OCI-LY1 (cell line): Measurements from ENCODE around the gene NMT2.

ENCODE experiments used
- H2AFZ ChIP-seq: fragments of 200-600 bp; sonication (generic), shearing (Covaris generic); 2 replicates; pipeline ENCODE4 v1.6.0; 2014; ENCODE audit warnings: antibody characterized with exemption, mild to moderate bottlenecking, low read length
- H3F3A ChIP-seq: fragments of 200-600 bp; sonication (generic), shearing (Covaris generic); 2 replicates; pipeline ENCODE4 v1.6.0; 2014; ENCODE audit warnings: mild to moderate bottlenecking, antibody characterized with exemption, low read length, moderate library complexity; ENCODE audit not compliant: insufficient read depth
- H3K27ac ChIP-seq: fragments of 200-600 bp; sonication (generic); 2 replicates; pipeline ENCODE4 v1.5.1; 2014; ENCODE audit warnings: low read length, mixed run types, mild to moderate bottlenecking, low read depth; ENCODE audit not compliant: poor library complexity, severe bottlenecking
- H3K27me3 ChIP-seq: fragments of 200-600 bp; sonication (generic); 2 replicates; pipeline ENCODE4 v1.6.0; 2014; ENCODE audit warnings: antibody characterized with exemption, mild to moderate bottlenecking, low read length, moderate library complexity; ENCODE audit not compliant: insufficient read depth
- H3K36me3 ChIP-seq: fragments of 200-600 bp; sonication (generic); 2 replicates; pipeline ENCODE4 v1.6.1; 2014; ENCODE audit warnings: mild to moderate bottlenecking, antibody characterized with exemption, low read length, moderate library complexity, mixed read lengths; ENCODE audit not compliant: insufficient read depth
- H3K4me1 ChIP-seq: fragments of 200-600 bp; sonication (generic); 2 replicates; pipeline ENCODE4 v1.5.1; 2014; ENCODE audit warnings: mild to moderate bottlenecking, low read length, moderate library complexity; ENCODE audit not compliant: insufficient read depth, severe bottlenecking
- H3K4me2 ChIP-seq: fragments of 200-600 bp; sonication (generic), shearing (Covaris generic); 2 replicates; pipeline ENCODE4 v1.6.1; 2014; ENCODE audit warnings: low read length
- H3K4me3 ChIP-seq: fragments of 200-600 bp; sonication (generic); 2 replicates; pipeline ENCODE4 v1.5.1; 2014; ENCODE audit warnings: low read length, low read depth, mild to moderate bottlenecking, mixed read lengths; ENCODE audit not compliant: poor library complexity, severe bottlenecking
- H3K79me2 ChIP-seq: fragments of 200-600 bp; shearing (Covaris generic); 2 replicates; pipeline ENCODE4 v1.6.1; 2016; ENCODE audit warnings: mixed run types, low read length, mixed read lengths; ENCODE audit not compliant: insufficient read depth
- H3K9ac ChIP-seq: fragments of 200-600 bp; sonication (generic), shearing (Covaris generic); 2 replicates; pipeline ENCODE4 v1.6.1; 2014; ENCODE audit warnings: mild to moderate bottlenecking, low read length, mixed read lengths
- H3K9me2 ChIP-seq: fragments of 200-600 bp; sonication (generic), shearing (Covaris generic); 2 replicates; pipeline ENCODE4 v1.6.1; 2014; ENCODE audit warnings: low read depth, mild to moderate bottlenecking, low read length, mixed read lengths
- H3K9me3 ChIP-seq: fragments of 200-600 bp; shearing (Covaris generic); 2 replicates; pipeline ENCODE4 v1.6.1; 2014; ENCODE audit warnings: low read length, mixed read lengths
- H4K20me1 ChIP-seq: fragments of 200-600 bp; sonication (generic), shearing (Covaris generic); 2 replicates; pipeline ENCODE4 v1.6.0; 2016; ENCODE audit warnings: mild to moderate bottlenecking, low read length; ENCODE audit not compliant: insufficient read depth
- CTCF ChIP-seq: fragments of 200-600 bp; sonication (generic), shearing (Covaris generic); IDR thresholded peaks from 2 replicates; pipeline ENCODE4 v1.5.1; 2017; ENCODE audit warnings: mild to moderate bottlenecking, antibody characterized with exemption, low read length, moderate library complexity, mixed read lengths
- EZH2 ChIP-seq: fragments of 200-600 bp; sonication (generic), shearing (Covaris generic); IDR thresholded peaks from 2 replicates; pipeline ENCODE4 v1.8.0; 2017; ENCODE audit warnings: borderline replicate concordance, mixed run types, mild to moderate bottlenecking, antibody characterized with exemption, low read length, moderate library complexity, mixed read lengths

The NMT2 gene

DNA sequence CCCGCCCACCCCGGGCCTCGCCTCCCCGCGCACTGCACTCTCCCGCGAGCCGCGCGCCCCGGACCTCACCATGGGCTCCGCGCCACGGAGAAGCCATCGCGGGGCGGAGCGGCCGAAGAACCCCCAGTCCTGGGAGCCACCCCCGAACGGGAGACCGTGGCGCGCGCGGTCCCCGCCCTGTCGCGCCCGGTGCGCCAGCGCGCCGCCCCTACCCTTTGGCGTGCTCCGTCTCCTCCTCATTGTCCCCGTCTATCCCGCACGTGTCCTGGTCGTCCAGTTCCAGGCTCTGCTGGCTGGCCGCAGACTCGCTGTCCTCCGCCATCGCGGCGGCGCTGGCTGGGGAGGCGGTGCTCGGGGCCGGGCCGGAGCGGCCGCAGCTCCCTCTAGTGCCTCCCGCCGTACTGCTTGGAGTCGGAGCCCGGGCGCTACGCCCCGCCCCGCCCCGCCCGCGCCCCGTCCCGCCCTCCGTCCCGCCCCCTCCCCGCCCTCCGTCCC lies at the start of gene NMT2:
Gene NMT2 (minus strand): TSS at position 403 of the 495 bp plus-strand sequence. CDS start 81 bp downstream, at position 322.
- Histone ChIP-seq H4K20me1 (no peaks in the 10 kb centered on the region), H3K79me2 (no peaks in the 10 kb centered on the region), H3K27me3 (no peaks in the 10 kb centered on the region), H3K36me3 (no peaks in the 10 kb centered on the region), H3K9ac (peak within 1 kb of the TSS; percentile 68), H3K9me2 (no peaks in the 10 kb centered on the region), H3K4me3 (peak within 1 kb of the TSS; percentile 85), H3K27ac (peak within 1 kb of the TSS; percentile 55), H3K4me2 (peak within 1 kb of the TSS; percentile 73), H3K4me1 (peaks cover 22% of the 10 kb centered on the region), H3F3A (no peaks in the 10 kb centered on the region), H3K9me3 (no peaks in the 10 kb centered on the region), H2AFZ (no peak within 1 kb of the TSS)
- TF ChIP-seq CTCF (peak; percentile 12; the same call in 1 of the 2 replicates), EZH2 (no peak)

- Histone ChIP-seq H3K36me3 (no peaks in the 10 kb centered on the region), H3K4me2 (no peak overlapping the region), H3K4me3 (no peak overlapping the region), H3K9ac (no peak overlapping the region), H3K9me3 (no peaks in the 10 kb centered on the region), H2AFZ (no peak overlapping the region), H3K9me2 (no peaks in the 10 kb centered on the region), H3F3A (no peaks in the 10 kb centered on the region), H3K4me1 (no peaks in the 10 kb centered on the region), H3K79me2 (no peaks in the 10 kb centered on the region), H3K27me3 (no peaks in the 10 kb centered on the region), H4K20me1 (no peaks in the 10 kb centered on the region), H3K27ac (no peak overlapping the region)
- TF ChIP-seq EZH2 = no peak
- TF ChIP-seq CTCF = no peak
Observed at GRCh38 chr10:15216700-15217099, 48.2 kb upstream of the NMT2 start.

GRCh38 chr10:15214237-15214636 lies 45.7 kb upstream of the NMT2 start:
- Histone ChIP-seq H3K9me2 (no peaks in the 10 kb centered on the region), H3K4me3 (no peak overlapping the region), H4K20me1 (no peaks in the 10 kb centered on the region), H2AFZ (no peak overlapping the region), H3F3A (no peaks in the 10 kb centered on the region), H3K4me1 (no peaks in the 10 kb centered on the region), H3K79me2 (no peaks in the 10 kb centered on the region), H3K36me3 (no peaks in the 10 kb centered on the region), H3K9ac (no peak overlapping the region), H3K27me3 (no peaks in the 10 kb centered on the region), H3K27ac (no peak overlapping the region), H3K4me2 (no peak overlapping the region), H3K9me3 (no peaks in the 10 kb centered on the region)
- no peak for TF ChIP-seq CTCF
